CD4-positive, alpha-beta T cell treated with Interleukin-6 at 100 ng/mL for 8 hours (primary cell): ENCODE data around the gene RNF130.

Source experiments
- DNase-seq: peaks from one replicate; pipeline ENCODE4 v3.0.0-alpha.2; 2020; ENCODE audit warnings: mixed read lengths, low spot score

RNF130 gene, protein sequence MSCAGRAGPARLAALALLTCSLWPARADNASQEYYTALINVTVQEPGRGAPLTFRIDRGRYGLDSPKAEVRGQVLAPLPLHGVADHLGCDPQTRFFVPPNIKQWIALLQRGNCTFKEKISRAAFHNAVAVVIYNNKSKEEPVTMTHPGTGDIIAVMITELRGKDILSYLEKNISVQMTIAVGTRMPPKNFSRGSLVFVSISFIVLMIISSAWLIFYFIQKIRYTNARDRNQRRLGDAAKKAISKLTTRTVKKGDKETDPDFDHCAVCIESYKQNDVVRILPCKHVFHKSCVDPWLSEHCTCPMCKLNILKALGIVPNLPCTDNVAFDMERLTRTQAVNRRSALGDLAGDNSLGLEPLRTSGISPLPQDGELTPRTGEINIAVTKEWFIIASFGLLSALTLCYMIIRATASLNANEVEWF

DNA sequence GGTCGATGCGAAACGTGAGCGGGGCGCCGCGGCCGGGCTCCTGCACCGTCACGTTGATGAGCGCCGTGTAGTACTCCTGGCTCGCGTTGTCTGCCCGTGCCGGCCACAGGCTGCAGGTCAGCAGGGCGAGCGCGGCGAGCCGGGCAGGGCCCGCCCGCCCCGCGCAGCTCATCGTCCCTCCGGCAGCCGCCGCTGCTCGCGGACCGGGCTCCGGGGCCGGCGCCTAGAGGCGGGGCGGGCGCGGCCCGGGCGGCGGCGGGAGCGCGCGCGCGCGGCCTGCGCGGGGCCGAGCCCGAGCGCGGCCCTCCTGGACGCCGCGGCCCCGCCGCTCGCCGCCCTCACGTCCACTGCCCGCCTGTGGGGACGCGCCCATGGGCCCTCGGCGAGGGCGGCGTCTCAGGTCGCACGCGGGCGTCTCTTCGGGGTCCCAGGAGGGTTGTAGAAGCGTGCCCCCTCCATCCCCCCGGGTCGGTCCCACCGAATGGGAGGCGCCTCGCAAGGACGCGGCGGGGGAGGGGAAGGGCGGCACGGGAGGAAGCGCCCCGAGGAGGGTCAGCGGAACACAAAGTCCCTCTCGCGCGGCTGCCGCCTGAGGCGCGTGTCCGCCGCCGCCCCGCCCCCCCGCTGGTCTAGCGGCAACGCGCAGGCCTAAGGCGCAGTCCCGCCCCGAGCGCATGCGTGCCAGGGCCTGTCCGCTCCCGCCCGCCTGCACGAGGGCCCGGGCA, at the start of gene RNF130:
Gene RNF130 (minus strand): TSS at position 229 of the 725 bp plus-strand sequence. CDS start 57 bp downstream, at position 172.
- DNase-seq, result peak; percentile 85

DNA sequence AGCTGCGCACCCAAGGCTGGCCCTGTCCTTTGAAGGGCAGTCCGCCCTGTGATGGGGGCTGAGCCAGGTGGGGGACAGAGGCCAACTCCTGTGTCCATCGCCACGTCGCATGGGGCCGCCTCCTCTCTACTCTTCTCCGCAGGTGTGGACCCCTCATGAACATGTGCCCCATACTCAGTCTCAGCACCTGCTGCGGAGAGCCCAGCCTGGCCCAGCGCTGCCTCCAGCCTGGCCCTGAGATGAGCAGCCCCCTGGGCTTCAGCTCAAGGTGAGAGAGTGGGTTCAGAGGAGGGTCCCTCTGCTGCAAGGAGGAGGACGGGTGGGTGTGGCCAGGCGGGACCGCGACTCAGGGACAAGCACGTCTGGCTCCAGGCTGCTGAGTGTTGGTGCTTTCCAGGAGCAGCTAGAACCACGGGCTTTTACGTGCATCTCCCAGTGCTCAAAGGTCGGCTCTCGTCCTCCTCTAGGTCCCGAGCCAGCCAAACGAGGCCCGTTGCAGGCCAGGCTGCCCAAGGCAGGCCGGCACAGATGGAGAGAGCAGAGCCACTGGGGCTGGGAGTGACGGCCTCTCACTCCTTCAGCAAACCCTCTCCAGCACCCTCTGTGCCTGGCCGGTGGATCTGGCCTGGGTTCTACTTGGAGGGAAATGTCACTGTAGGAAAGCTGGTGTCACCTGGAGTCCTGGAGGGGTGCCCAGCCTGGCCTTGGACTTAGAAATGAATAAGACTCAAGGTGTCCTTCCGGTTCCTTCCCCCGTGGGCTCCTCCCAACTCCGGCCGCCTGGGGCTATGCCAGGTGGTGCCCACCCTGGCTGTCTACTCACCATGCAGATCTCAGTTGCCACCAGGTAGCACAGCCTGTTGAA, 48.9 kb upstream of the RNF130 start:
- no peak for DNase-seq

DNA sequence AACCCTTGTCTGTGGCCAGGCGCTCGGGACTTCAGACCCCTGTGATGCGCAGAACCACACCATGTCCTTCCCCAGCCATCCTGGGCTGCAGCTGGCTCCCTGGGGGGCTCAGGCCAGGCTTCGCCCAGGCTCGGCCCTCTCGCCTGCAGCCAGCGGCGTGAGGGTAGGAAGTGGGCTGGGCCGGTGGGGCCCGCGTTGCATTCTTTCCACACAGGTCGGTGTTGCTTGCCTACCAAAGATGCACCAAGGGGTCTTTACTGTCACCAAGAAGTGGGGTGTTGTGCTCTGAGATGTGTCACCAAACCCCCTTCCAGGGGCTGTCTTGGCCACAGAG, 48.3 kb upstream of the RNF130 start:
- no peak for DNase-seq

DNA sequence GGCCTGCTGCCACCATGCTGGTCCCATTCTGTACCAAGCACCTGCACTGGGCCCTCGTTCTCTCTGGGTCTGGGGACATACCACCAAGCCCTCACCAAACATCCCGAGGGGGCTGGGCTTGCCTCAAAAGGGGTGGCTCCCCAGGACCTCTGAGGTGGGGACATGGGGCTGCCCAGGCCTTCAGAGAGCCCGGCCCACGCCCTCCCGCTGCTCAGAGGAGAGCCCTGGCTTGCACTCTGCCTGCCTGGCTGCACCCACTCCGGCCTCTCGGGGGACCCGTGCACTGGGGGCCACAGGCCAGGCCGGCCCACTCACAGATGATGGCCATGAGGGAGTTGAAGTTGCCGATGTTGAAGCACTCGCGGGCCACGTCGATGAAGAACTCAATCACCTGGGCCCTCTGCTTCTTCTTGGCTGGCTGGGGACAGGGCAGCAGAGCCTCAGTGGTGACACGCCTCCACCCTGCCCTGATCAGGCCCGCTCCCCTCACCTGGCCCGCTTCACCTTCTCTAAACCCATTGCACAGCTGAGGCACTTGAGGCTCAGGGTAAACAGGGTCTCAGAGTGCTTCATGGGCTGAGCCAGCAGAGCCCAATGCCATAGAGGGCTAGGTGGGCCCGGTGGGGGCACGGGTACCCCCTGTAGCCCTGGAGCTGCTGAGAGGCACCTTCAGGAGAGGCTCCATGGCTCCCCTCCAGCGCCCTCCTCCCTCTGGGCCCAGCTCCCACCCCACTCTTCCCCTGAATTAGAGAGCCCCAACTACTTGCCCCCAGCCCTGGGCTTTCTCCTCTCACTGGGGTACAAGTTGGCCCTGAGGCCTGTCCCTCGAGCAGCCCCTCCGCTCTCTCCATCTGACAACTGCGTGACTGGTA, 47.7 kb upstream of the RNF130 start:
- no peak for DNase-seq

DNA sequence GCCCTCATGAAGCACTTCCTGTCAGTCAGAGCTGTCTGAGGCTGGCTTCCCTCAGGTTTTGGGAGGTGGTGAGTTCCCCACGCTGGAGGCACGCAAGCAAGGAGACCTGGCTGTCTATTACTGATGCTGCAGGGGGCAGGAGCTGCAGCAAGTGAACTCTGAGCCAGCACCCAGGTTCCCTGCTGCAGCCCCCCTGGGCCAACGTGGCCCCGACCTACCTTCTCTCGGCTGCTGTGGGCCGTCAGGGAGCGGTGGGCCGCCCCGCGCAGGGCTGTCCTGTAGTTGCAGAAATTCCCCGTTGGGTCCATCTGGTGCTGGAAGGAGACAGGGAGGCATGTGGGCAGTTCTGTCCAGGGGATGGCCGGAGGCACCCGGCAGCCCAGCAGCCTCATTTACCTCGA, 46.8 kb upstream of the RNF130 start:
- DNase-seq, result no peak

DNA sequence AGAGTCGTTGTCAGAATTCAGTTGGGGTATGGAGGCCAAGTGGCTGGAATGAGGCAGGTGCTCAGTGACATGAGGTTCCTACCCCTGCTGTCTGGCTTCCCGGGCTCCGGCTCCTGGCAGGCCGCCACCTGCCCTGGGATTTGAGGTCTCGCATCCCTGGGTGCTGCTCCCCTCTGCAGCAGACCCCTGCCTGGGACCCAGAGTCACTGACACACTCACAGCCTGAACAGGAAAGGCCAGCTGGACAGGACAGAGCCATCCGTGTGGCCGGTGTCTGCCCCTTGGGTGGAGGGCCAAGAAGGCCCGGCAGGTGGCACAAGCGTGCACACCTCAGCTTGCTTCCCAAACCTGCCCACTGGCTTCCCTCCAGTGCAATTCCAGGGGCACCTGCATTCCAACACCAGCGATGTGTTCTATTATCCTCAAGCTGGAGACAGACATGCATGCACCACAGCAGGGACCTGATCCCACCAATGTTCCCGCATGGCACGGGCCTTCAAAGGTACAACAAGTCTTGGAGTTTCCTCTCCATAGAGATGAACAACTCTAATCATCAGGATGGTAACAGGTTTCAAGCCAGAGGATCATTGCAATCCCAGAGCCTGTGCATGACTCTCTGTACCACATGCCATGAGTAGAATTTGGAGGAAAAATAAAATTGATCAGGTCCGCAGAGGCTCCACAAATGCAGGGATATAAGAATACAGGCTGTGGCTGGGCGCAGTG, 45.6 kb upstream of the RNF130 start:
- no peak for DNase-seq

DNA sequence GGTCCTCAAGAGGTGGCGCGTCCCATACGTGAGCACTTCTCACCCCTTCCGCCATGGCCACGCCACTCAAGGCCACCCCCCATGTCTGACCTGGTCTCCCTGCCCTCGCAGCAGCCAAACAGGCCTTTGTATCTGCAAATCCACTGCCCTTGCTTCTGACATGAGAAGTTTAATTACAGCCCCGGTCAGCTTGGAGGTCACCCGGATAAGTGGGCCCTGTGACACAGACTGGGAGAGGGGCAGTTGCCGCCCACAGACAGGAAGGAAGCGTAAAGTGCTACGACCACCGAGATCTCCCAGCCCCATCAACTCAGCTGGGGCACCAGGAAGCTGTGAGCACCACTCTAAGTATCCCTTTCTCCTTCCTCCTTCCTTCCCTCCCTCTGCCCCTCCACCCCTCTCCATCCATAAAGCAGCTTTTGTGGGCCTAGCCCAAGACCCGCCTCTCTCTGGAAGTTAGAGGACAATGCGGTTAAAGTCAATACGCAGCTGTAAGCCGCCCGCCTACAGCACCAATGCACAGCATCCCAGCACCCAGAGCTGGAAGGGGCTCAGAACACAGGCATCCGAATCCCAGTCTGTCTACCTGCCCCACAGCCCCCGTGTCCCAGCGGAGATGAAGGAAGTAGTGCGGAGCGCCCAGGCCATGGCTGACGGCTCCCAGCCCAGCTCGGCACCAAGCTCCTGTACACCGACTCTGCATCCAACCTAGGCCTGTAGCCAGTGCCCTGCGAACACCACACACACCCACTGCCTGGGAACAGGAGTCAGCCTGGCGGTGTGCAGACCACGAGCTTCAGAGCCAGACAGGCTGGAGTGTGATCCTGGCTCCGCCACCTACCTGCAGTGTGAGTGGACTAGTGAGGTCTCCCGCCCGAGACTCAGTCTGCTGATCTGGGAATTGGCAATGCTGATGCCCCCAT, 44.8 kb upstream of the RNF130 start:
- DNase-seq, result no peak

DNA sequence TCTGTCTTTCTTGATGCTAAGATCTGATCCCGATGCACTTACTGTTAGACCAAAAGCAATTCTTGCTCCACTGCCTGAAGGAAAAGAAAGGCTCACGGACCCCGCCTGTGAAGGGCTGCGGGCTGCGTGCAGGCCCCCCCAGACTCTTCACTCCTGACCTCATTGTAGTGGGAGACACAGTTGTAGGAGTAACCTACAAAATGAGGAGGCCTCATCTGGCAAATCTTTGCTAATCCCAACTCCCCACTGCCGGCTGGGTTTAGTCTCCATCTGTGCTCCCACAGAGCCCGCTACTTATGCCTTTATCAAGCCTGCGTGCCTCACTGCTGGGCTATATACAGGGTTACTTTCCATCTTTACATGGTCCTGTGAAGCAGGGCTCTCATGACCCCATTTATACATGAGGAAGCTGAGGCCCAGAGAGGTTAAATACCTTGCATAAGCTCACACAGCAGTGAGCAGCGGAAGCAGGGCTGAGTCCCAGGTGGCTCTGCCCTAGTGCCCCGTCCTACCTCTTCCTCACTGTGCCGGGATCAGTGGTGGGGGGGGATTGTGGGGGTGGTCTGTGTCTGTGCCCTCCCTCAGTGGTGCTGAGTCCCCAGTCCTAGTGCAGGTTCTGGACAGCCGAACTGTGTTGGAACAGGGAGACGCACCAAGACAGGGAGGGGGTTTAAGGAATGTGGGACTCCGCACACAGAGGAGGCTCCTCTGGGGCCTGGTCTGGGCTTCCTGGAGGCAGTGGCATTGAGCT, 43.9 kb upstream of the RNF130 start:
- no peak for DNase-seq

DNA sequence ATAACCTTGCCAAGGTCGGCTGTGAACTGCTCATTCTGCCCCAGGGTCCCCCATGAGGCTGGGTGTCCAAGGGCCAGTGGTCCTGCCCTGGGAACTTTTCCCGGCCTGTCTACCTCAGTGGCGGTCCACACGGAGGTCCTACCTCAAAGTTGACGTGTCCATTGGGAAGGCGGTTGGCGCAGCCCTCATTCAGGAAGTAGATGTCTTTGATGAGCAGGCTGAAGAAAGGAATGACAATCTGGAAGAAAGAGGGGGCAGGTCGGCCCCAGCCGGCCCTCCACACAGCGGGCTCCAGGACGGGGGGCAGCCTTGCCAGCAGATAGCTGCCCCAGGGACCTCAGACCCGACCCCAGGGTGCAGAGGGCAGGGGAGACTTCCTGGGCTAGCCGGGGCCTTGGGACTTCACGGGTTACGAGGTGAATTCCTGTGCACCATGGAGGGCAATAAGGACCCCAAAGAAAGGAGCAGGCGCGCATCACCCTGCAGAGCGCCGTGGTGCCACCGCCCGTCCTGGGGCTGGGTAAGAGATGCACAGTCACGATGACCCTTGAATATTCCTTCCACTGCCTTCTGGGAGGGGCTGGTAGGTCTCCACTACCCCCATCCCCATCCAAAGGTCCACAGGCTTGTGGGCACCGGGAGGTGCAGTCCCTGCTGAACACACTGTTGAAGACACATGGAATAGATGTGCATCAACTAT, 42.9 kb upstream of the RNF130 start:
- no peak for DNase-seq

DNA sequence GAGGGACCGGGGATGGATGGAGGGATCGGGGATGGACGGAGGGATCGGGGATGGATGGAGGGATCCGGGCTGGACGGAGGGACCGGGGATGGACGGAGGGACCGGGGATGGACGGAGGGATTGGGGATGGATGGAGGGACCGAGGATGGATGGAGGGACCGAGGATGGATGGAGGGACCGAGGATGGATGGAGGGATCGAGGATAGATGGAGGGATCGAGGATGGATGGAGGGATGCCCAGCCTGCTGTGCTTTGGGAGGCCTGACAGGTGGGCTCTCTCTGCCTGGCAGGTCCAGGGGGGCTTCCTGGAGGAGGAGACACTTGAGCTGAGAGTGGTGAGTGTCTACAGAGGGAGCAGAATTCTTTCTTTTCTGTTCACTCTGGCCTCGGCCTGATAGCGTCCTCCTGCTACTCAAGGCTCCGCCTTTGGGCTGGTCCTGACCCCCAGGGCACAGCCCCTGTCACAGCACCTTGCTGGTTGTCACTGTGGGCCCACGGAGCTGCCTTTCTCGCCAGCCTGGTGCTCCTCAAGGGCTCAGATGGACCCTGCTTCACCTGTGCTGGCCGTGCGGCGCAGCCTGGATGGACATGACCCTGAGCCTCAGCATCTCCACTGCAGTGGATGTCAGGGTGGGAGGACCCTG, 42.2 kb upstream of the RNF130 start:
- DNase-seq, result no peak

DNA sequence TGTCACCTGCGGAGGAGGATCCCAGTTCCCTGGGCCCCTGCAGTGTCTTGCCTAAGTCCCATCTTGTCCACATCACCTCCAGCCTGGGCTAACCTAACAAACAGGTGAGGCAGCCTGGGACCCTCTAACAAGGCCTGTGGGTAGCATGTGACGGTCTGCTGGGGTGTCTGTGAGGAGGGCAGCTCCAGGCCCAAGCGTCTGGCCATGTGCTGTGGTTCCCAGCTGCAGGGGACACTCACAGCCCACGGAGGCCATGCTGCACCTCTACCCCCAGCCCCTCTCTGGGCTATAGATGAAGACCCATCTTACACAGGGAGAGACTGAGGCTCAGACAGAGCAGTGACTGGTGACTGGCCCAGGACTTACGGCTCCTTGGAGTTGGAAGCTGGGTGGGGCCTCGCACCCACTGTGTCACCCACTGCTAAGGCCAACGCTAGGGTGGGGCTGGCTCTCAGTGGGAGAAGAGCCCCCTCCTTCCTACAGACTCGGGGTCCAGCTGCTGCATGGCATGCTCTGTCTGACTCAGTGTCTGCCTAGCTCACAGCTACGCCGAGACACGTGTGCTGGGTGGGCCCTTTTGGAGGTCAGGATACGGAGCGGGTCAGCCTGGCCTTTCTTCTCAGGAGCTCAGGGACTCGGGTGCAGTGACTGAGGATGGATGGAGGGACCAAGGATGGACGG, 40.8 kb upstream of the RNF130 start:
- no peak for DNase-seq

DNA sequence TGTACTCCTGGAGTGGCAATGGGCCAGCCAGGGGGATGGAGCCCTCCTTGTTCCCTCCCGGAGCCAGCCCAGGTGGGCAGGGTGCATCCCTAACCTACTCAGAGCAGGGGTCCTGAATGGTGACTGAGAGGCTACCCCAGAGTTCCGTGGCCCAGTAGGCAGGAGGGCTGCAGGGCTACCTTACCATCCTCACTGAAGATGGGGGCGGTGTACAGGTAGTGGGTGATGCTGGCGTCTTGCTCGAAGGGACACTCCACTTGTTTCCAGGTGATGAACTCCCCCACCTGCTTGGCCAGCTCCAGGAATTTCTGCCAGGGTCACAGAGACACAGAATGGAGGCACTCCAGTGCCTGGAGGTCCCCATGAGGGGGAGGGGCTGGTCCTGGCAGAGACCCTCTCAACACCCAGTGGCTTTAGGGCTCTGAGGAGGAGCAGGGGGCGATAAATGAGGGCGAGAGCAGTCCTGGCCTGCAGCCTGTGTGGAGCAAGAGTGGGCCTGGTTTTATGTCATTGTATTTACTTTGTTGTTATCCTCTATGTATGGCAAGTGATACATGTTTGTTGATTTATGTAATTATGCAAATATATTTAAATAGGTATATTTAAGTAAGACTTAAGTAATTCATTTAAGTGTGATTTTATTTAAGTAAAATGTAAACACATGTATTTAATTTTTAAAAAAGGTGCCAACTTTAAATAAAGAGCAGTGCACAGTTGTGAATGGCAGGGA, 39.9 kb upstream of the RNF130 start:
- no peak for DNase-seq

DNA sequence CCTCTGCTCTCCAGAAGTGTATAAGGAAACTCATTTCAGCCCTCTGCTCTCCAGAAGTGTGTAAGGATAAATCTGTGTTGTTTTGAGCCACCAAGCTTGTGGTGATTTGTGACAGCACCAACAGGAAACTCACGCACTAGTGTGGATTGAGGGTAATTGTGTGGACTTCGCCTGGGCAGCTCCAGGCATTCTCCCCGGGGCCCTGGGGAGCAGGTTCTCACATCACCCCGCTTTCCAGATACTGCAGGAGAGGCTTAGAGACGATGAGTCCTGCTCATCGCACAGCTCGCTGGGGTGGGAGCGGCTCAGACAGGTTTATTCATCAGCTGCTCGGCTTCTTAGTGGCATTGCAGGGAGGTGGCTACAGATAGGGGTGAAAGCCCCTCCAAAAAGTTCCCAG, 38.4 kb upstream of the RNF130 start:
- DNase-seq, result no peak

DNA sequence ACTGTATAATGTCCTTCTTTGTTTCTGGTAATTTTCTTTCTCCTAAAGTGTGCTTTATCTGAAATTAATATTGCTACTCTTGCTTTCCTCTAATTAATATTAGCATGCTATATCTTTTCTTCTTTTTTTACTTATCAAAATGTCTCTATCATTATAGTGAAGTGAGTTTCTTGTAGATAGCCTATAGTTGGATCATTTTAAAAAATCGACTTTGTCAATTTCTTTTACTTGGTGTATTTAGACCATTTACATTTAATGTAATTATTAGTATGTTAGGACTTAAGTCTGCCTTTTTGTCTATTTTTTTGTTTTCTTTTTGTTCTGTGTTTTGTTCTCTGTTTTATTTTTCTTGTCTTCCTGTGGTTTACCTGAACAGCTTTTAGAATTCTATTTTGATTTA, 35.4 kb upstream of the RNF130 start:
- DNase-seq, result no peak

DNA sequence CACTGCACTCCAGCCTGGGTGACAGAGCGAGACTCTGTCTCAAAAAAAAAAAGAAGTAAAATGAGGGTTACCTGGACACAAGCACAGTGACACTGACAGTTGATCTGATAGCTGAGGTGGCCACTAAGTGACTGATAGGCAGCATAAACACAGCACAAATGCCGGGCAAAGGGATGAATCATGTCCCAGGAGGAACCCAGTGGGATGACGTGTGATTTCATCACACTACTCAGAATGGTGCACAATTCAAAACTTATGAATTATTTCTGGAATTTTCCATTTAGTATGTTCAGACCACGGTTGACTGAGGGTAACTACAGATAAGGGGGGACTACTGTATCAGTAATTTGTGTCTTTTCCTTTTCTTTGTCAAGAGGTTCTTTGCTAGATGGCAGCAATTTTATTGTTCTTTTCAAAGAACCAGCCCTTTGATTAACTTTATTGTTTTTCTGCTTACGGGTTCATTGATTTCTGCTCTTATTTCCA, 34.3 kb upstream of the RNF130 start:
- no peak for DNase-seq

DNA sequence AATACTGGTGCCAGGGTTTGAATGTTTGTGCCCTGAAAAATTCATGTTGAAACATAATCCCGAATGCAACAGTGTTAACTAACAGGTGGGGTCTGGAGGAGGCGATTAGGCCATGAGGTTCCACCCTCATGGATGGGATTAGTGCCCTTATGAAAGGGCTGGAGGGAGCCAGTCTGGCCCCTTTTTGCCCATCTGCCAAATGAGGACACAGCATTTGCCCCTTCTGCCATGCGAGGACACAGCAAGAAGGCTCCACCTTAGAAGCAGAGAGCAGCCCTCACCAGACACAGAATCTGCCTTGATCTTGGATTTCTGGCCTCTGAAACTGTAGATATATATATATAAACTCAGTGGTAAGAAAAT, 32.6 kb upstream of the RNF130 start:
- DNase-seq, result no peak
